NCI-H2107 treated with DMSO at 0.1 percent for 48 hours (cell line): ENCODE results near the gene OTOG.

Experiments
- DNase-seq: peaks from one replicate; lab custom pipeline; 2025; ENCODE audit not compliant: unreplicated experiment; lab: John Stamatoyannopoulos, UW

Gene OTOG

DNA sequence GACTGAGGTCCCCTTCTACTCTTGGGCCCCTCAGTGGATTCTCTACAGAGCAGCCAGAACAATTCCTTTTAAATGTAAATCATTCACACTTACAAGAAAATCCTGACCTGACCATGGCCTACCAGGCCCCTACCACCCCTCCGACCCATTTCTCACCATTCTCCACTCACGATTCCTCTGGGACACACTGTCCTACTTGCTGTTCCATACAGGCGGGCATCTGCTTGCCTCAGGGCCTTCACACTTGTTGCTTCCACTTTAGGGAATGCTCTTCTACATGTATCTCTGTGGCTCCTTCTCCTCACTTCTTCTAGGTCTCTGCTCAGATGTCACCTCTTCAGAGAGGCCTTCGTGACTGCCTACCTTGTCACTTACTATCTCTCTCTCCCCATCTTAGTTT, 6.3 kb upstream of the OTOG start:
- DNase-seq = no peak

DNA sequence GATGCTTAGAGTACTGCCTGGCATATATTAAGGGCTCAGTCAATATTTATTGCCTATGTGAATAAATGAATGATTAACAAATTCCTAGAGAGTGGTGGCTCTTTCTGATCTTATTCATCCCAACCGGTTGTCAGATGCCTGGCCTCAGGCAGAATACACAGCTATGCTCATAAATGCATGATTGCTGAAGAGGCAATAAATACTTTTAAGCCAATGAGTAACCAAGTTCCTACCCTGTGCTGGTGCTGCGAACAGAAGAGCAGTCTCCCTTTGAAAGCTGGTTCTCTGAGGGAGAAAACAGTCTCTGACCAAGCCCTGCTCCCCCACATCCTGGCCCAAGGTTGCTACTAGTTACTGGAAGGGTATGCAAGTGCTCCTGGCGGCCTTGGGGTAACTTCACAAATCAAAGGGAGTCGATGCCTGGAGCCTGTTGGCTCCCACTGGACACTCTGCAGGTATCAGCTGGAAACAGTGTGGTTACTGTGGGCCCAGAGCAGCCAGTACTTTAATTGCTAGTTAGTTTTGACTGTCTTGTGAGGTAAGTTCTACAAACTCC, 5.7 kb upstream of the OTOG start:
- DNase-seq = no peak

DNA sequence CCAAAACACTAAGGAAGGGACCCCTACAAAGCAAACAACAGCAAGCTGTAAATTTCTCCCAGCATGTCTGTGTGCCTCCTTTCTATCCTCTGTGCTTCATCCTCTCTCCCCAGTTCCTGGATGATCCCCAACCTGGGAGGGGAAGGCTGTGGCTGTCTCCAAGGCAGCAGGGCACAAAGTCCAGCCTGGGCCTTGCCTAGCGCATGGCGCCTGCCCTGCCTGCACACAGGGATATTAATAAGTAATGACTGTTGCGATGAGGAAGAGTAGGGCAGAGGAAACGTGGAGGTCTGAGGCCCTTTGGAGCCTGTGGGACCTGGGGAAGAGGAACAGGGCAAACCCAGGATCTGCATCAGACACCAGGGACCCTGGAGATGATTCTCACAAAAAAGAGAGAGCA, 4.8 kb upstream of the OTOG start:
- no peak for DNase-seq

DNA sequence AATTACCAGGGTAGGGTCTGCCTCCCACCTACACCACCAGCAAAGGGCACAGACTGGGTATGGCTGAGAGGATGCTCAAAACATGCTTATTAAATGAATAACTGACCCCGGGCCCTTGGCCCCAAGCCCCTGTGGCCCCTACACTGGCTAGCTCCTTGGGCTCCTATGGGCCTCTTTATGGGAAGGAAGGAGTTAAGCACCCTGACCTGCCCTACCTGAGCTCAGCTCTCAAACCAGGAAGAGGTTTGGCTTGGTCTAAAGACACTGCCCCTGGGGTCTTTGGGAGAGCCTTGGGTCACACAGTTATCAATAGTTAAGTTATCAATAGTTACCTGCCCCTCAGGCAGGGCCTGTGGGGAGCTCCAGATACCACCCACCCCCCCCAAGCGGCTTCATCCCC, 4.0 kb upstream of the OTOG start:
- DNase-seq = no peak

DNA sequence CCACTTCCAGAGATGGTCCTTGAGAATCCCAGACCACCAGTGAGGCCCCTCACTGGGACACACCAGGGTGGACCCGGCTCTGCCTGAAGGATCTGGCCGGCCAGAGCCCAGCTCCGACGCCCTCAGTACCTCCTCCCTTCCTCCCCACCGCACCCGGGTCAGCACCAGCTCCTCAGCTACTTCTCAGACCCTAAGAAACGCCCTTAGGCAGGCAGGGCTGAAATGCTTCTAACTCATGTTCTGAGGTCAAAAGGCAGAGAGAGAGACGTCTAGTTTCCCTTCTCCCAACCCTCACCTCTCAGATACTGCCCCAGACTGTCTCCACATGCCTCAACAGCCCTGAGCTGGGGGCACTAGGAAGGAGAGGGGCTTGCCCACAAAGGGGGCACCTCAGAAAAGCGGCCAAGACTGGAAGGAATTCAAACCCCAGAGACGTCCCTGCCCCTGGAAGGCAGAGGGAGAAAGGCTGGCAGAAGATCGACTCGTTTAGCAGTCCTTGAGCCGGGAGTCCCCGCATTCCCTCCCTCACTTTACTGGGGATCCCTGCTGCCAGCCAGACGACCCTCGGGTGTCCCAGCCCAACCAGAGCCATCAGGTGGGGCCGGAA, 3.4 kb upstream of the OTOG start:
- DNase-seq = no peak

DNA sequence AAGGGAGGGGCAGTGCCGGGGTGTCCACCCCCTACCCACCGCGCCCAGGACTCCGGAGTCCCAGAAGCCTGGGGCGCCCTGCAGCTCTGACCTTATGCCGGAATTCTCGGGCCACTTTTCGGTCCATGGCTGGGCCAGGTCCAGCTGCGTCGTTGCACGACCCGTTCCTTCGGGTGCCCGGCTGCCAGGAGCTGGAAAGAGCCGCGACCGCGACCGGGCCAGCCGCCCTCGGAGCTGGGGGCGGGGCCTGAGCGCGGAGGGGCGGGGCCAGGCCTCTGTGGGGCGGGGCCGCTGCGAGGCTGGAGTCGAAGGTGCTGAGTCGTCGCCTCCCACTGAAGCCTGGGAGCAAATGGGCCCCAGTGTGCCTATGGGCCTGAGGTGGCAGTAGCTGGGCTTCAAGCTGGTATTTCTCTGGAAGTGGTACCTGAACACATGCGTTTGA, 2.9 kb upstream of the OTOG start, which contains the start of gene USH1C:
Gene USH1C (minus strand): TSS at position 236 of the 442 bp plus-strand sequence. CDS start 109 bp downstream, at position 127.
- no peak for DNase-seq

DNA sequence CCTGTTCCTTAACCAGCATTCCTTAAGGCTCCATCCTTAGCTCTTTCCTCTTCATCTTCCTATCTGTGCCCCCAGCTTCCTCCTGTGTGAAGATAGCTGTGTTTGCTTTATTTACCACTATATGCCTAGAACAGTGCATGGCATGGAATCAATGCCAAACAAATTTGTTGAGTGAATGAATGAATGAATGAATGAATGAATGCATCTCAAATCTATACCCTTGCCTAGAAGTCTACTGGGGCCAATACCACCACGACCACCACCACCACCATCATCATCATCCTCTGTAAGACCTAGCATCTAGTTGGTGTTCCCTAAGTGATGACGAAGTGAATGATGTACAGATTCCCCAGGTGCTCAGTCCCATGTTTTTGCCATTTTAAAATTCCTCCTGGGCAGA, 819 bp upstream of the OTOG start:
- no peak for DNase-seq

DNA sequence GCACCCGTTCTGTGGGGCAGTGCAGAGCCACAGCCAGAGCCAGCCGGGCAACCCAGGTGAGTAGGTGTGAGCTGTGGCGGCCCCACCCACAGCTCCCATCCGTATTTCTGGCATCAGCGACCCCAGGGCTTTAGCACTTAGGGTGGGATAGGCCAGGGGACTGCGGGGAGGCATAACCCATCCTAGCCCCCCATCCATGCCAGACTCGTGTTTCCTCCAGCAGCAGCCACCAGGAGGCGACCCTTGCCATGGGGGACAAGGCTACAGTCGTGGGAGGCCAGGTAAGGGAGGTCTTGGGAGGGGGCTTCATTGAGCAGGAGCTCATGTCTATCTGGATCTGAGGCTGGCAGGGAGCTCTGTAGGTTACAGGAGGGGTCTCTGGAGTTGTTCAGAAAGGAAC, 873 bp downstream of the OTOG start:
- DNase-seq = no peak

DNA sequence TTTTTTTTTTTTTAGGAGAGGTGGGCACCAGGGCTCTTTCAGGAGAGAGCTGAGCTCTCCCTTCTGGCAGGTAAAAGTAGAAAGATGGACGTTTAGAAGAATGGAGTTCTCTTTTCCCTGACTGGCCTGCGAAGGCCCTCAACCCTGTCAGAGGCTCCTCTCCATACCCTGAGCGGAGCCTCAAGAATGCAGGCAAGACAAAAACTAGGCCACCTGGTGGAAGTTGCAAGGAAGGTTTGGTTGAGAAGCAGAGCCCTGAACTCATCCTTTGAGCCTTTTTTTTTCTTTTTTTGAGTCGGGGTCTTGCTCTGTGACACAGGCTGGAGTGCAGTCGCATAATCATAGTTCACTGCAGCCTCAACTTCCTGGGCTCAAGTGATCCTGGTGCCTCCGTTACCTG, 1.4 kb downstream of the OTOG start:
- no peak for DNase-seq

DNA sequence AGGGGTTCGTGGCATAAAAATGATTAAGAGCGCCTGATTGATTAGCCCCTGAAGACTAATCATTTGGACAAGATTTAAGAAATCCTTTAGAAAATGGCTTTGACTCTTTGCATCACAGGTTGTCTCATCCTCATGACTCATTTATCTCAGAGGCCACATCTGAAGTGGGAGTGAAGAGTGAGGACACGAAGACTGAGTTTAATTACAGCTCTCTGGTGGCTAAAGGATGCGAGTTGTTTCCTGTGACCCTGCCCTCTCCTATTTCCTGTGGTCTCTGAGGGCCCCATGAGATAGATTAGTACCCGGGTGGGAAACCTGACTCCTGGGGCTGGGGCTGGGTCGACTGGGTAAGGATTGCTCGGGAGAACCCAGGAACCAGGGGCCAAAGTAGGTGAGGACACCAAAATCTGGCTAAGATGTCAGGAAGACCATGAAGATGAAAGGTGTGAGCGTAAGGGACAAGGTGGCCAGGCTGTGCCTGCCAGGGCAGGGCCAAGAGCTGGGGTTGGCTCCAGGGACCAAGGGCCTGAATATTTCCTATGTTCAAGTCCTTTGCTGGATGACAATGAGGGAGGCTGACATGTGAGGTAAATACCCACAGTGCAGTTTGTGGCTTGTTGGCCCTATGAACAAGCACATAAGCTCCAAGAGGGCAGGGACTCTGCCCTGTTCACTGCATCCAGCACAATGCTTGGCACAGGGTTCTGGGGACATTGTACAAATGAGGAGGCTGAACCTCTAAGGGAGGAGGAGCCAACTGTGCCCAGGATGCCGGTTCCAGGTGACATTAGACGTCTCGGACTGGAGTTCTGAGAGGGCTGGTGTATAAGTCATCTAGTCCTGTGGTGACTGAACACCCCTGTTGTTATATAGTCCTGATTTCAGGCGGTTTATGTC, 3.6 kb downstream of the OTOG start:
- no peak for DNase-seq

DNA sequence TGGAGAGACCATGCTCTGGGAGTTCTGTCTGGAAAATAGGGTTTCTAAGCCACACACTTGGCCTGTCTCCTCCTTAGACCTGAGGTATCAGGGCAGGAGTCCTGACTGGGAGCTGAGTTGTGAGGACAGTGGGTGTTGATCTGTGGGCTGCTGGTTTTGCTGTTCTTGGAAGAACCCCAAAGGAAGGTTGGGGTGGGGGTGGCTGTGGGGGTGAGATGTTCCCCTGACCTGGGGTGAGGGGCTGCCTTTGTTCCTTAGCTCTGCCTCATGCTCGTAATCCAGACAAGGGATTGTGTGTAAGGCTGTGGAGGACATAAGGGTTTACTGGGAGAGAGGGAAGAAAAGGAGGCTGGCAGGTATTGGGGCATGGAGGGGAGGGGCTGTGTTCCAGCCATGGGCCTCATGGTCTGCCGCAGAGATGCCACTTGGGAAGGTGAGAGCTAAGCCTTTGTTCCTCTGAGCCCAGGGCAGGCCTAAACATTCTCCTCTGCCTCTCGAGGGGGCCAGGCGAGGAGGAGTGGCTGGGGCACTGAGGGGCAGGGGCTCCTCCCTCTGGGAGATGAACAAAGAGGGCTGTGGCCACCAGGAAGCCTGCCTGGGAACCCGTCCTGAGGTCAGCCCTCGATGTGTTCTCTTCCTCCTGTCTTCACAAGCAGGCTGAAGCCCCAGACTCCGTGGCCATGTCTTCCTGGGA, 4.4 kb downstream of the OTOG start:
- no peak for DNase-seq

DNA sequence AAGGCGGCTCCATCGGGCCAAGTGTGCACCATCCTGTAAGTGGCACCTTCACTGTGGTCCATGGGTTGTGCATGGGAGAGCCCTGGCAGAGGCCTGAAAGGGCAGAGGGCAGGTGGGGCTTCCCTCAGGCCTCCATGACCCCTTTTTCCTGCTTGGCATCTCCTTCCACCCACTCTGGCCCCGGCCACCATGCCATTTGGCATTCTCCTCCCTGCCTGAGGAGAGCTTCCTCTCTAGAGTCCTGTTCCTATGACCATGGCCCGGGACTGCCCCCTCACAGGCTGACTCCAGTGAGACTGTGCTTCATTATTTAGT, 4.9 kb downstream of the OTOG start:
- DNase-seq = no peak

DNA sequence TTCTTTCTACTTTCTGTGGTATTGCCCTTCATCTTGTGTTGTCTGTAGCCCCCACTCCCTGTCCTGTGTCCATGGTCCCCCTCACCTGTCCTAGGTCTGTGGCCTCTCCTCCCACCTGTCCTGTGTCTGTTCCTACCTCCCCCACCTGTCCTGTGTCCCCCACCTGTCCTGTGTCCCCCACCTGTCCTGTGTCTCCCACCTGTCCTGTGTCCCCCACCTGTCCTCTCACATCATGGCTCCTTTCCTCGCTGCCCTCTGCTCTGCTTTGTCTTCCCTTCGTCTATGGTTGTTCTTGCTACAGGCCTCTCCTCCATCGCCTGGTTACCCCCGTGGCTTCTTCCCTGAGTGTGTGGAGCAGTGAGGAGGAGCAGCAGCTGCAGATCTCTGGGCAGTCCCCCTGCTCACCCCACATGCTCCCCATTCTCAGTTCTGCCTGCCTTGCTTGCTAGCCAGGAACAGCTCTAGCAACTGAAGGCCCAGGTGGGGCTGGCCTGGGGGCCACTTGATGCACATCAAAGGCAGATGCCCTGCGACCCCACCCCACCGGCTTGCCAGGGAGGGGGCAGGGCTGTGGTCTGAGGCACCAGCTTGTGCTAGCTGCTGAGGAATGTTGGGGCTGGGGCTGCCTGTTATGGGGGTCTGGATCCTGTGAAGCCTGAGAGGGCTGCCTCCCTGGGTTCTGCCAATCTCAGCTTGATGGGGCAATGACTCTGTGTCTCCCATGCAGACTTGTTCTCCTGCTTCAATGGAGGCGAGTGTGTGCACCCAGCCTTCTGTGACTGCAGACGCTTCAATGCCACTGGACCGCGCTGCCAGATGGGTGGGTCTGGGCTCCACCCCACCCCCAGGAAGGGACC, 5.6 kb downstream of the OTOG start:
- no peak for DNase-seq

DNA sequence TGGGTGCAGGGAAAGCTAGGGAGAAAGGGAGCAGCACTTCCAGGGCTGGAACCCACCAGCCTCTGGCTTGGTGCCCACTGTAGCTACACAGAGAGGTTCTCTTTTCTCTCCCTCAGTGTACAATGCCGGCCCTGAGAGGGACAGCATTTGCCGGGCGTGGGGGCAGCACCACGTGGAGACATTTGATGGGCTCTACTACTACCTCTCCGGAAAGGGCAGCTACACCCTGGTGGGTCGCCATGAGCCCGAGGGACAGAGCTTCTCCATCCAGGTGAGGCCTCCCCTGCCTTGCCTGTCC, 6.1 kb downstream of the OTOG start:
- no peak for DNase-seq

DNA sequence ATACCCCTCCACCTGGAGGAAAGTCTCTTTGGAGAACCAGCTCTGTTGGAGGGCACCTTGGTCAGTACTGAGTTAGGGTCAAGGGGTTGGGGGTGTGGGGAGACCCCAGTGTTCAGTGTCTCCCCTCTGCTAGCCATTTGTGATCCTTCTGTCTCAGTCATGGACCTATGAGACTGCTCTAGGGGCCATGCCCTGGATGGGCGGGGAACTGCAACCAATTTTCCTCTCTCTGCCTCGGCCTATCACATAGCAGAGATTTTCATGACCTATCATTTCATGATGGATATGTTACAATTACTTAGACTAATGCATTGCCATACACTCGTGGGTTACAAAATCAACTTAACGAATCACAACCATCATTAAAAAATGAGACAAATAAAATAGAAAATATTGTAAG, 7.4 kb downstream of the OTOG start:
- DNase-seq = no peak

DNA sequence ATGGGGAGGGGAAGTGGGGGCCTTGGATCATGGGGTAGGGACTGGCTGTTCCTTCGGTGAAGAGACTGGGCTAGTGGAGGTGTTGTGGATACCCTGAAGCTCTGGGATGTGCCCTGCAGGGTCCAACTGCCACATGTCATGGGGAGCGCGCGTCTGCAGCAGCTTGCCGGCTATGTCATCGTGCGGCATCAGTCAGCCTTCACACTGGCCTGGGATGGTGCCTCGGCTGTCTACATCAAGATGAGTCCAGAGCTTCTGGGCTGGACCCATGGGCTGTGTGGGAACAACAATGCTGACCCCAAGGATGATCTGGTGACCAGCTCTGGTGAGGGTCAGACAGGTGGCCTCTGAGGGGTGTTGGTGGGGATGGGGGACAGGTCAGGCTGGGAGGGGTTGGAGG, 9.9 kb downstream of the OTOG start:
- no peak for DNase-seq

DNA sequence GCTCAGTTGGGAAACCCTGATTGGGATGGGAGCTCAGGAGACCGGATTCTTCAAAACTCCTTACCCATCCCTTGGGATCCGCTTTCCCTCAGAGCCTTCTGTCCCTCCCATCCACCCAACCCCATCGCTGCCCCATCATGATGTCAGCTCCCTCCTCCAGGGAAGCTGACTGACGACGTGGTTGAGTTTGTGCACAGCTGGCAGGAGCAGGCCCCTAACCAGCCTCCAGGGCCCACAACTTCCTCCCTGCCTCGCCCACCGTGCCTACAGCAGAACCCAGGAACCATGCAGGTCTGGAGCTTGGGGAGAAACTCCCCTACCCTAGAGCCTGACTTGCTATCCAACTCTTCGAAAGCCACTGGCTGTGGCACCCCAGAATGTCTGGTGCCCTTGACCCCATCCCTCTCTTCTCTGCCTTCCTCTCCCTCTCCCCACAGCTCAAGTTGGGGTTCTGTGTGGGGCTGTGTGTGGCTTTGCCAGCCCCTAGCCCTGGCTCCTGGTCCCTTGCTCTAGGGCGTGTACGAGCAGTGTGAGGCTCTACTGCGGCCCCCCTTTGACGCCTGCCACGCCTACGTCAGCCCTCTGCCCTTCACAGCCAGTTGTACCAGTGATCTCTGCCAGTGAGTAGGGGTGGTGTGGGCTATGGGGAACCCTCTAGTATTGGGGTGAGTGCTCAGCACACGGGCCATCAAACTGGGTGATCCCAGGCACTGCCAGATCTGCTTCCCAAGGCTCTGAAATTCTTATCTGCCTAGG, 11.1 kb downstream of the OTOG start:
- no peak for DNase-seq

DNA sequence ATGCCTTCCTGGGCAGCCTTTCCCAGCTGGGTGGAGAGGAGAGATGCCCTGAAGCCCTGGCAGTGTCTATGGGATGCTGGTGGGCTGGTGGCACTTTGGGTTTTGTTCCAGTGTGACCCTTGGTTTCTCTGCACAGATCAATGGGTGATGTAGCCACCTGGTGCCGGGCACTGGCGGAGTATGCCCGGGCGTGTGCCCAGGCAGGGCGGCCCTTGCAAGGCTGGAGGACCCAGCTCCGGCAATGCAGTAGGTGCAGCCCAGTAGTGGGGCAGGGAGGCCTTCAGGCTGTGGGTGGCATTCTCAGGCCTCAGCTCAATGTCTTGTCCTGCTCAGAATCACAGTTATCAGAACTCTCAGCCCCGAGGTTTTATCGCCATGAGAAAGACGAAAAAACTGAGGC, 11.9 kb downstream of the OTOG start:
- DNase-seq = no peak

DNA sequence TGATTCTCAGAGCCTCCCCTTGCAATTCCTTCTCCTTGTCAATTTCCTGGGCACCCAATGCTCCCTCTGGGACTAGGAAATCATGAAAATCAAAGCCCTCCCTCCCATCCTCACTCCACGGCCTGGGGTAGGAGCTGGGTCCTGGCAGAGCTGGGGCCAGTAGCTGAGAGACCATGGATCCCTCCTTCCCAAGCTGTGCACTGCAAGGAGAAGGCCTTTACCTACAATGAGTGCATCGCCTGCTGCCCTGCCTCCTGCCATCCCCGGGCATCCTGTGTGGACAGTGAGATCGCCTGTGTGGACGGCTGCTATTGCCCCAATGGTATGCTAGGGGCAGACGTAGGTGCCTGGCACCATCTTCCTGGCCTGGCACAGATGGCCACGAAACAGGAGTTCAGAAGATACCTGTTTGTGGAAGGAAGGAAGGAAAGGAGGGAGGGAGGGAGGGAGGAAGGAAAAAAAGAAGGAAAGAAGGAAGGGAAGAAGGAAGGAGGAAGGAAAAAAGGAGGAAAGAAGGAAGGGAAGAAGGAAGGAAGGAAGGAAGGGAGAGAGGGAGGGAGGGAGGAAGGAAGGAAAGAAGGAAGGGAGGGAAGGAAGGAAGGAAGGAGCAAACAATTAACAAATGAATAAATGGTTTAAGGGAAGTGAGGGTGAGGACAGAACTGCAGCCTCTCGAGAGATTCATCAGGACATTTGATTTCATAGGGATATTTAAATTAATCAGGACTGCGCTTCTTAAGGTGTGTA, 12.5 kb downstream of the OTOG start:
- no peak for DNase-seq
